D721Med (cell line): ENCODE measurements around the gene FUT6.

Source experiments
- DNase-seq: peaks from one replicate; pipeline ENCODE4 v3.0.0; 2011; ENCODE audit warnings: low spot score; ENCODE audit not compliant: insufficient read length
- FAIRE-seq: peaks from 2 replicates; lab custom pipeline; 2011; peaks lifted over from hg19 to GRCh38; lab: Jason Lieb, UNC
- TF ChIP-seq, protein P1 (sequence below): IDR thresholded peaks from 2 replicates; pipeline ENCODE4 v1.5.1; 2012; ENCODE audit warnings: mild to moderate bottlenecking, control low read depth; ENCODE audit not compliant: insufficient read depth; ENCODE audit errors: missing control alignments

Gene FUT6

DNA sequence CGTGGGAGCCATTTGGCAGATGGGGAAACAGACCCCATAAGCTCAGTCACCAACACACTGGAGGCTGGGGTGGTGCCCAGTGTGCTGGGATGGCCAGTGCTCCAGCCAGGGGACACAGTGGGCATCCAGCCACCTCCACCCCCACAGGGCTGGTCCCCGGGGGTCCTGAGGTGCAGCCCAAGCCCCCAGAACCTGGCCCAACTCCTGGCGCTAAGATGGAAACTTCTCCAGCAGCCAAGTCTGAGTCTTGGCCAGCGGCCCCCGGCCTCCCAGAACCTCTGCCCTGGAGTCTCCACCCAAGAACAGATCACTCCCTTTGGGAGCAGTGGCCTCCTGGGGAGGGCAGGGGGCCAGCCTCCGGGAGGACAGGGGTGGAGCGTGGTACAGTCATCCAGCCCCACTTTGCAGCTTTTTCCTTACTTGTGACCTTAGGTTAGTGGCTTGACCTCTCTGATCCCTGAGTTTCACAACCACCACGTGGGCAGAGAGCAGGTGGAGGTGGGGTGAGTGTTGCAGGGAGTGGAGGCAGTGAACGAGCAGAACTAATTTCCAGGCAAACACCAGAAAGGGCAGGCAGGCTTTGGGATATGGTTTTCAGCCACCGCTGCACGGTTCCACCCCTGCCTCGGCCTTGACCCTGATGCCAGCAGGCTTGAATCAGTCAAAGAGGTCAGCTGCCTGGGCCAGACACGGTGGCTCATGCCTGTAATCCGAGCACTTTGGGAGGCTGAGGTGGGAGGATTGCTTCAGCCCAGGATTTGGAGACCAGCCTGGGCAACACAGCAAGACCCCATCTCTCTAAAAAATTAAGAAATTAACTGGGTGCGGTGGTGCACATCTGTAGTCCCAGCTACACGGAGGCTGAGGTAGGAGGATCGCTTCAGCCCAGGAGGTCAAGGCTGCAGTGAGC lies 38.9 kb downstream of the FUT6 start:
- FAIRE-seq = no peak
- TF ChIP-seq, protein P1, sequence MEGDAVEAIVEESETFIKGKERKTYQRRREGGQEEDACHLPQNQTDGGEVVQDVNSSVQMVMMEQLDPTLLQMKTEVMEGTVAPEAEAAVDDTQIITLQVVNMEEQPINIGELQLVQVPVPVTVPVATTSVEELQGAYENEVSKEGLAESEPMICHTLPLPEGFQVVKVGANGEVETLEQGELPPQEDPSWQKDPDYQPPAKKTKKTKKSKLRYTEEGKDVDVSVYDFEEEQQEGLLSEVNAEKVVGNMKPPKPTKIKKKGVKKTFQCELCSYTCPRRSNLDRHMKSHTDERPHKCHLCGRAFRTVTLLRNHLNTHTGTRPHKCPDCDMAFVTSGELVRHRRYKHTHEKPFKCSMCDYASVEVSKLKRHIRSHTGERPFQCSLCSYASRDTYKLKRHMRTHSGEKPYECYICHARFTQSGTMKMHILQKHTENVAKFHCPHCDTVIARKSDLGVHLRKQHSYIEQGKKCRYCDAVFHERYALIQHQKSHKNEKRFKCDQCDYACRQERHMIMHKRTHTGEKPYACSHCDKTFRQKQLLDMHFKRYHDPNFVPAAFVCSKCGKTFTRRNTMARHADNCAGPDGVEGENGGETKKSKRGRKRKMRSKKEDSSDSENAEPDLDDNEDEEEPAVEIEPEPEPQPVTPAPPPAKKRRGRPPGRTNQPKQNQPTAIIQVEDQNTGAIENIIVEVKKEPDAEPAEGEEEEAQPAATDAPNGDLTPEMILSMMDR = no peak
- no peak for DNase-seq

DNA sequence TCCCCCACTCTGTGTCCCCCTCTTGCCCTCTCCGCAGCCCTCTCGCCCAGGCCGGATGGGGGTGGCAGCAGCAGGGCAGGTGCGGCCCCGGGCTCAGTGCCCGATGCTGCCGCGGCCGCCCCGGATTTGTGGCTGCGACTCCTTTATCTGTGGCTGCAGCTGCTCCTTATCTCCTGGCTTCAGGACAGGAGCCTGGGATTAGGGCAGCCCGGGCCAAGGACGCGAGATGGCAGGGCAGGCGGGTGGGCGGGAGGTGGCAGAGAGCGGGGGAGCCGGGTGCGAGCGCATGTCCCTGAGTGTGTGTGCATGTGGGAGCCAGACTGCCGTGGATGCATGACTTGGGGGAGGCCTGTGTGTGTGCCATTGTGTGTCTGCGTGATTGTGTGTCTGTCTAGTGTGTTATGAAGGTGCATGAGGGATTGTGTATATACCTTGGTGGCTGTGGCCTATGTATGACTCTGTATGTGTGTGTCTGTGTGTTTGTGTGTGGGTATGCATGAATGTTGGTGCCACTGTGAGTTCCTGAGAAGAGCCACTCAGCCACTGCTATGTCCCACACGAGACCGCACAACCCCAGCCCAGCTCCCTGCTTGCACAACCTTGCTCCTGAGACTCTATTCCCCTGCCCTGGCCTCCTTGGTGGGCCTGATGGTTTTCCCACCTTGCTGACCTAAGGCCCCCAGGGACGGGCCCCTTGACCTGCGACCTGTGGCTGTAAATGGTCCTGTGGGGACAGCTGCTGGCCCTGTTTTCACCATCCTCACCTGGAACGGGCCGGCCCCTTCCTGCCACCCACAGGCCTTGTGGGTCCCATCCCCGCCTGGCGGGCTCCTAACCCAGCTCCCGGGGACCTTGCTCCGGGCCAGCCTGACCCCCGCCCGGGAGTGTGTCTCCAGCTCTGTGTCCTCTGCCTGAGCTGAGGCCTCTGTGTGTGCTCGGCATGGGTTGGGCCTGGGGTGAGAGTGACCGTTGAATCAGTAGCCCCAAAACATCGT lies 40.0 kb downstream of the FUT6 start:
- TF ChIP-seq, protein P1 = no peak
- peak; percentile 67 for DNase-seq
- FAIRE-seq = no peak

DNA sequence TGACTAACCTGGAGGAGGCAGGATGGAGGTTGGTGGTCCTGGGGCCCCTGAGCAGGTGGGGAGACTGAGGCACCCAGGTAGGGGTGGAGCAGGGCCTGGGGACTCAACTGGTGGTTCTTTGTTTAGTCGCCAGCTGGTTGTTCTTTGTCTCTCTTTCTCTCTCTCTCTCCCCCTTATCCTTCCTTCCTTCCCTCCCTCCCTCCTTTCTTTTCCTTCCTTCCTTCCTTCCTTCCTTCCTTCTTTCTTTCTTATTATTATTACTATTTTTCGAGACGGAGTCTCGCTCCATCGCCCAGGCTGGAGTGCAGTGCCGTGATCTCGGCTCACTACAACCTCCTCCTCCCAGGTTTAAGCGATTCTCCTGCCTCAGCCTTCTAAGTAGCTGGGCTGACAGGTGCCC lies 41.3 kb downstream of the FUT6 start:
- TF ChIP-seq, protein P1 = no peak
- DNase-seq (no peak), FAIRE-seq (no peak)

DNA sequence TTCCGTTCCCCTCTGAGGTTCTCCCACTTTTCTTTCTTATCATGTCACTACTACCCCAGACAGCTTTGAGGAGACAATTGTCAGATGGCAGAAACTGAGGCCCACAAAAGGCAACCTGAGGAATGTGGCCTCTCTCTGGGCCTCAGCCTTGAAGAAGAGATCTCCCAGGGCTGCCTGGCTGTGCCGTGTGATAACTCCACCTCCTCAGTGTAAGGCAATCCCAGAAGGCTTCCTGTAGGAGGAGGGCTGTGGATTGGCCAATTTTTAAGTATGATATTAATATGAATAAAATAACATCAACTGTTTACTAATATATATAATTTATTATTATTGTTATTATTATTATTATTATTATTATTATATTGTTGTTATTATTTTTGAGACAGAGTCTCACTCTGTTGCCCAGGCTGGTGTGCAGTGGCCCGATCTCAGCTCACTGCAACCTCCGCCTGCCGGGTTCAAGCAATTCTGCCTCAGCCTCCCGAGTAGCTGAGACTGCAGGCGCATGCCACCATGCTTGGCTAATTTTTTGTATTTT lies 44.1 kb downstream of the FUT6 start:
- FAIRE-seq (no peak), DNase-seq (no peak)

DNA sequence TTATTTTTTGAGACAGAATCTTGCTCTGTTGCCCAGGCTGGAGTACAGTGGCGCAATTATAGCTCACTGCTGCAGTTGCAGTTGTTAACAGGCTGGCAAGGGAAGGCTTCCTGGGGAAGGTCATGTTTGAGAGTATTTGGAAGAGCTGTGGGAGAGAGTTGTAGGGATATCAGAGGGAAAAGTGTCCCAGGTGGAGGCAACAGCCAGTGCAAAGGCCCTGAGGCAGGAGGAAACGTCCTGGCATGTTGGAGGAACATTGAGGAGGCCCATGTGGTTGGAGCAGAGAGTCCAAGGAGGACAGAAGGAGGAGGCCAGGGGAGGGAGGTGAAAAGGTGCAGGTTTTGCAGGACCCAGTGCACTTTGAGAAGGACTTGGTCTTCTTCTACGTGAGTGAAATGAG lies 46.3 kb downstream of the FUT6 start:
- FAIRE-seq = no peak

More for the DNA sequence above, 44.1 kb downstream of the FUT6 start:
- TF ChIP-seq, protein P1 = no peak

DNA sequence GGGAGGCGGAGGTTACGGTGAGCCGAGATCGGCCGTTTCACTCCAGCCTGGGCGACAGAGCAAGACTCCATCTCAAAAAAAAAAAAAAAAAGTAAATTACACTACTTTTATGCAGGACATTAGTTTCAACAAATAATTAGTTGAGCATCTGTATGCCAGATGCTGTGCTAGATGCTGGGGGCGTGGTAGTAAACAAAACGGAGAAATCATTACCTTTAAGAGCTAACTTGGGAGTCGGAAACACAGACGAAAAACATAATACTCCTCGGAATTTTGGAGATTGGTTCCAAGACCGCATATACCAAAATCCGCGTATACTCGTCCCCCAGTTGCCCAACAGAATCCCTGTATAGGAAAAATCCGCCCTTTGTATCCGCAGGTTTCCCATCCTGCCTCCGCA lies 47.3 kb downstream of the FUT6 start:
- FAIRE-seq (no peak), DNase-seq (no peak)
- TF ChIP-seq, protein P1 = no peak

More for the DNA sequence above, 46.3 kb downstream of the FUT6 start:
- TF ChIP-seq, protein P1 = no peak
- no peak for DNase-seq
